HG03460 (cell line): ENCODE results near the gene PFKM.
A peak's percentile ranks its signal among the peaks of the same experiment; 100 is the strongest.

ENCODE experiments used
- ATAC-seq: cut with Tn5 transposase; IDR thresholded peaks from one replicate; pipeline ENCODE4 v1.9.1; 2021; ENCODE audit not compliant: unreplicated experiment

The PFKM gene

DNA sequence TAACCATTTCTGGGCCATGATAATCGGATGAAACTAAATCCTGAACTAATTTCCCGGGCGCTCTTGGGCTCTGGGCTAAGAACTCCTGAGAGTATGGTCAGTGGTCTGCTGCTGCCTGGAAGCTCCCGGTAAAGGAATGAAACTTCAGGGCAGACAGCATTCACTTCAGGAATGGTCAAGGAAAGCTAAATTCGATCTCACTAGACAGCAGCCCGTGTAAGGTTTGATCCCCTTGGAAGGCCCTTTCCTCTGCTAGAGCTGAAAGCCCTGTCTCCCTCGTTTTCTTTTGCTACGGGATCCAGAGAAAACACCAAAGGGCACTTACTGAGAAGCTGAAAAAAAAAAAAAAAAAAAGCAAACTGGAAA, 37.5 kb downstream of the PFKM start:
- no peak for ATAC-seq

DNA sequence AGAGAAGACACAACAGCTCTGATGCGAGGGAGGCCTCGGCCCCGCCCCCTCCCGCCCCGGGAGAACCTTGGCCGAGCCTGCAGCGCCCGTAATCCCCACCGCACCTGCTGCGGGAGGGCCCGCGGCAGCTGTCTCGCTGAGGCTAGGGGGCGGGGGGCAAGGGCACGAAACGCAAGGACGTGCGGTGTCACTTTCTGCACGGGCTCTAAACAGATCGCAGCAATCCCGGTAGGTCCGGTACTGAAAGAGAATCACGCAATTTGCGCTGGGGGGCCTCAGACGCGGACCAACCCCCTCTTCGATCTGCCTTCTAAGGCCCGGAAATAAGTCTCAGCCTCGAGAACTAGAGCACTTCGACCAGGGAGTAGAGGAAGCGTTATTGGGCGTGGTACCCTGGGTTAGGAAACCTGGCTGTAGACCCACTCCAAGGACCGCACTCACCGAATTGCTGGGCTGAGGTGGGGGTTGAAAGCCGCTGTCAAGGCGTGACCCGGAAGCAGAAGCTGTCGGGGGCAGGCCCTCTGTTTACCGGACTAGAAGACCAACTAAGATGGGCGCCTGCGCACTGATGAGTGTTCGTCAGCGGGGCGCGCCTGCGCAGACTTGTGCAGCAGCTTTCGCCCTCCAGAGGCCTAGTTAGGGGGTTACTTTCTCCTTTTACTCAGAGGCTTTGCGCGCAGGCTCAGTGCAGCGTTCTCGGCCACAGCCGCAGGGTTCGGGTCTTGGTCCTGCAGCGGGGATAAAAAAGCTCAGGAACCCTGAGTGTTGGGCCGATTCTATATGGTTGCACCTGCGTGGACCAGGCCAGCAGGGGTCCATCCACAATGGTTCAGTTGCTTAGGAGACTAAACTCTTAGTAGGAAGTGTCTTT, 38.1 kb downstream of the PFKM start, which contains the start of gene ASB8:
Gene ASB8, minus strand, starts transcription at position 498 of the 871 bp plus-strand sequence. CDS start 4,019 bp downstream, outside the sequence.
- ATAC-seq: peak; percentile 90

DNA sequence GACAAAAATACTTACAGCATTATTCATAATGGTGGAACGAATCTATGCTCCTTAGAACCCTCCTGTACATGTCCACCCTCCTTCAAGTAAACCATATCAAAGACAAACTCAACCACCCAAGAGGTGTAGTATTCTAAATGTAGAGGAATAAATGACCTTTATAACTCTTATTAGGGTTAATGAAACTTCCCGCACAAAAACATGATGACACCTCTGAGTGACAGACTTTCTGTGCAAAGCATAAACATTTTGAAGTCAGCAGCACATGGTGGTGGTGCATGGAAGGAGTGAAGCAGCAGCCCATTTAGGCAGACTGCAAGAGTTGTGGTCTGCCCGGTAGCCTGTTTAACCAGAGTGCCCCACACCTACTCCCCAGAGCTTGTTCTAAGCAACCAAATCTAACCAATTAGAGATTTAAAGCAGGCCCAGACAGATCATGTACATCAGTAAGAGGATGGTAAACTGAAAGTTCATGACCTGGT, 38.8 kb downstream of the PFKM start:
- no peak for ATAC-seq

DNA sequence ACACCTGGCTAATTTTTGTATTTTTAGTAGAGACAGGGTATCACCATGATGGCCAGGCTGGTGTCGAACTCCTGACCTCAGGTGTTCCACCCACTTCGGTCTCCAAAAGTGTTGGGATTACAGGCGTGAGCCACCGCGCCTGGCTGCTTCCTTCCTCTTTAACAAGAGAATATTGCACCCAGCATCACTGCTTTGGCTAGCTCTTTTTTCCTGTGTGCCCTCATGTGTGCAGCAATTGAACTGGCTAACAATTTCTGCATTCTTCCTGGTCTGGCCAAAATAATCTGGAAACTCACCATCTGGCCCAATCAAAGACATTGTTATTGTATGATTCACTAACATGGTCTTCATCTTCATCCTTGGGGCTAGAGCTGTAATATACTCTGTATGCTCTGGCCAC, 40.9 kb downstream of the PFKM start:
- no peak for ATAC-seq

DNA sequence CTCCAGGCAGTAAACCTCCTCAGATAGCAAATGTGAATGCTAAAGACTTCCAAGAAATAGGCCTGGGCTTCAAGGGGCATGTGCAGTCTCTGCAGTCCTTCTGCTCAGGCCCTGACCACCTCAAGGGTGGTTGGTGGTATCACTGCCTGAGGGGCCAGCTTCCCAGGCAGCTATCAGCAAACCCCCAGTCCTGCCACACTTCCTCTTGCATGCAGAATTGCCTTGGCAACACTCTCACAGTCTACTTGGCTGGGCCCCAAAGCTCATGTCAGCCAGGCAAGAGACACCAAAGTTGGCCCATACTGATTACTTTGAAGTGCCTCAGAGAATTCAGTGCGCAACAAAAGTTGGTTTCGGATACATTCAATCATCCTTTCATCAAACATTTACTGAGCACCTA, 41.6 kb downstream of the PFKM start:
- no peak for ATAC-seq

DNA sequence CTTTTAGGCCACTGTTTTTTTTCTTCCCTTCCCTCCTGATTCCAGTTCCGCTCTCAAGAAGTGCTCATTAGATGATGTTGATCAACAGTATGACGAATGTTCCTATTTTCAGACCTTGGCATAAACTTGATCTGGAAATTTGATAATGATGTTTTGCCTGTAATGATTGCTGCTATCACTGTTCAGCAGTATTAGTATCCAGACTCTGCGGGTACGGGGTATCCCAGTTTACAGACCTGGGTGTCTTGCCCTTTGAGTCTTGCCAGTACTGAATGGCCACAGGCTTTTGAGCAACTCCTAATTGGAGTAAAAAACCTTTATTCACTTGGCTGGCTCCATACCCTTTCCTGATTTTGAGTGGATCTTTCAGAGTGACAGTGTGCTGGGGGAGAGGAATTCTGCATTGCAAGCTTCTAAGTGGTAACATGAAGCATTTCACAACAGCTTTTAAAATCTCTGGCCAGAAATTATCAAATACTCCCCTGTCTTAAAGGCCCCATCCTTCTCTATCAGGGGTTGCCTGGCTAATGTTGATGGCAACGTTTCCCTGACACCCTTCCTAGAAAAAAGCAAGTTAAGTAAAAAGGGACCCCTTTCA, 44.1 kb downstream of the PFKM start:
- no peak for ATAC-seq

DNA sequence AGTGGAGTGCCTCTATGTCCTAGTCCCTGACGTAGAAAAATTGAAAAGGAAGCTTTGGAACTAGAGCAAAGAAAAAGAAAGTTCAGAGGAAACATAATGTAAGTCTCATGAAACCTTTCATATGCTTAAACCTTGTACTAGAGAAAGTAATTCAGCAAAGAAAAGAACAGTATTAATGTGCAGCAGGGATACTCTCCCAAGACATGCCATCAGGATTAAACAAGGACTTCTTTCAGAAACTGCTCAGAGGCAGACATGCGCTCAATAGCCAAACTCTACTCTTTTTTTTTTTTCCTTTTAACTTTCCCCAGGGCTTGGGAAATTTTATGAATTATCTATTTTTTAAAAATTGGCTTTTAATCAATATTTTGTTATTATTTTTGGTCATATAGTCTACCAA, 45.3 kb downstream of the PFKM start:
- no peak for ATAC-seq

DNA sequence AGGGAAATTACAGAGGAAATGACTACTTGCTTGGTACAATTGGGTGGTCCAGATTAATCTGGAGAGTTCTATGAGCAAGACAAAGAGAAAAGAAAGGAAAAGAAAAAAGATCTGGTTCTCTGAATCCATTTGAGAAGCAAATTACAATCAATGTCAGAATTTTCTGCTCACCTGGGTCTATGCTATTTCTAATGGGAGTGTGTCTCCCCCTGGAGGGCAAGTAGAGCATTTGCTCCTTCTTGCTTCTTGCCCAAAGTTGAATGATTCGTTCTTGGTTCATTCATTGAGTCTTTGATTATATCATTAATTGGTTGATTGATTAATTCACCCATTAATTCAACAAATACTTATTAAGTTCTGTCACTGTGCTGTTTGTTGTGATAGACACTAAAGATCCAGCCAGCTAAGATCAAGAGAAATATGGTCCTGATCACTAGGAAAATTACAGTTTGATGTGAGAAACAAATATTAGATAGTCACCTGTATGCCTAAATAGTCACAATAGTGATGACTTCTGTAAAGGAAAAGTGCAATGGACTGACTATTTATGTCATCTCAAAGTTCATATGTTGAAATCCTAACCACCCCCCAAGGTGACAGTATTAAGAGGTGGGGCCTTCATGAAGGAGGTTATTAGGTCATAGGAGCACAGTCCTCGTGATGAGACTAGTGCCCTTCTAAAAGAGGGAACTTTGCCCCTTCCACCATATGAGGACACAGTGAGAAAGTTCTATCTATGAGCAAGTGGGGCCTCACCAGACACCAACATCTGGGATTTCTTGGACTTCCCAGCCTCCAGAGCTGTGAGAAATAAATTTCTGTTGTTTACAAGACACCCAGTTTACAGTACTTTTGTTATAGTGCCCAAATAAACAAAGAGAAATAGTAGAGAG, 46.2 kb downstream of the PFKM start:
- ATAC-seq: no peak

DNA sequence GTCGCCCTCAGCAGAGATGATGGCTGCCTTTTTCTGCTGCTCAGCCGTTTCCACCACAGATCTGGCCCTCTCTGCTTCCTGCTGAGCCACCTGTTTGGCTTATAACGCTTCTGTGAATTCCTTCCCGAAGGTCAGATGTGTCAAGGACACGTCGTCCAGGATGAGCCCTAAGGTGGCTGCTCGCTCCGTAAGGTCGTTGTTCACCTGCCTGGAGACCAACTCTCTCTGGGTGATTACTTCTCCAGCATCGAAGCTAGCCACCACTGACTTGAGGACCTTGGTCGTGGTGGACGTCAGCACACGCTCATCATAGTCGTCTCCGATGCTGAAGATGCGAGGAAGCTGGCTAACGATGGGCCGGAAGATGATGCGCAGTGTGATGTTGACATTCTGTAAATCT, 49.8 kb downstream of the PFKM start:
- ATAC-seq: no peak

DNA sequence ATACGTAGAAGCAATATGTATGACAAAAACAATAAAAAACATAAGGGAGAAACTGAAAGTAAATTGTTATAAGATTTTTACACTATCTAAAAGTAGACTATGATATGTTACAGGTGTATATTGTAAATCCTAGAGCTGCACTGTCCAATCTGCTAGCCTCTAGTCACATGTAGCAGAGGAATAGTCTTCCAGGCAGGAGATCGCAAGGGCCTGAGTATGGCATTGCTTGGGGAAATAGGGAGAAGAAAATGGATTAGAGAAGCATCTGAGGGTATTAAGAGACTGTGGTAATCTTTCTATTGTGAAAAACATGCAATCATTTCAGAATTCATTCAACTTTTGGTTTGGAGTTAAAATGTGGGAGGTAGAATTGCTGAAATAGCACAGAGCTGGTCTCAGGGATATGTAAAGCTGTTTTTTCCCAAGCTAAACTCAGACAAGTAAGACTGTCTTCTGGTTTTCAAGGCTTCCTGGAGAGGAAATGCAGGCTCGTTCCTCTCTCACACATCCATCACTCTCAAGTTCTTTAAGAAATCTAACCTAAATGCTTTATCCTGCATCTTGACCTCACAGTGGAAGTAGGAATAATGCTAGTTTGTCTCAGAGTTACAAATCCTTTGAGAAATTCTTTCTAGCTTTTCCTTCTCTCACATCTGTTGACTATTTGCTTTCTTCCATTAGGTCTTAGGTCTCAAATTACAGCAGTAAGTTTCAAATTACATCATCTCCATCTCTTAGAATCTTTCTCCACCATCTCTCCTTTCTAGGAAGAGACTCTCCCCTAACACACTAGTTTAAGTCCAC, 56.7 kb downstream of the PFKM start:
- no peak for ATAC-seq

DNA sequence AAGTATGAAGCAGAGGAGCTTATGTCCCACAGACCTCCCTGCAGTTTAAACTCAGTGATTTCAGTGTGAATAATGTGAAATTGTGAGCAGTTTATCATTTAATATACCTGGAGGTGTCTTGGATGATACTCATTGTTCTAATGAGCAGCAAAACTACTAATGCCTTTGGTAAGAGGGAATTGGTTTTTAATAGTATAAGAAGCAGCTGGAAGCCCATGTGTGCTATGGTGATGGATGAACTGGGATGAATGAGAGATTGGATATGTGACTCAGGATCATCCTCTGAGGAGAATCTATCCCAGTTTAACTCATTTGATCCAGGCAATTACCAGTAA, 57.2 kb downstream of the PFKM start:
- no peak for ATAC-seq

DNA sequence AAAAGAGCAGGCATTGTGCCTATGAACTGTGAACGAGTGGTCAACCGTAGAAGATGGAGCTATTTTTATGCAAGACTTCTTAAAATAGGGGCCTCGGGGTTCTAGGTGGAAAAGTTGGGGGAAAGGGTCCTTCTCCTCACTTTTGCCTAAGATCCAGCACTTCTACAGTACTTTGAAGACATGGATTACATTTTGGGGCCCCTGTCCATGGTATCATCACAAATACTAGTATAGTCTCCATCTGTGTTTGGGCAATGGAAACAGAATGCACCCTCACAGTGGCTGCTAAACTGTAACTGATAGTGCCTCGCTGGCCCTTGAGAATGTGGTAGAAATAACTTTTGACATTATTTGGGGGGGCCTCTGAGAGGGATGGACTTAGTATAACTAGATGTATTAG, 58.8 kb downstream of the PFKM start:
- no peak for ATAC-seq

DNA sequence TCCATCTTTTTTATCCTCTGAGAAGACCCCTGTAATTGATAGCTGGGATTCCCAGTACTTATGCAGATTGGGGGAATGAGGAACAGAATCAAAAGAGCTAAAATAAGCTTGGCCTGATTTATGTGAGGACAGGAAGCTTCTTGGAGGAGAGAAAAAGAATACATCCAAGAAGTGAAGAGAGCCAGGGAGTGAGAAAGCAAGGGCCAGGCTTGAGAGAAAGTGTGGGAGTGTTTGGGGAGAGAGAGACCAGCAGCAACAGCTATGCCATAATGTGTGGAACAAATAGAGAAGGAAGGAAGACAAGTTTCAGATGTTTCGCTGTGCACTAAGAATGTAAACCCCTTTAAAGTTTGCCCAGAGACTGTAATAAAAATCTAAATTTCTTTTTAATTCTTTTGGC, 60.3 kb downstream of the PFKM start:
- no peak for ATAC-seq

DNA sequence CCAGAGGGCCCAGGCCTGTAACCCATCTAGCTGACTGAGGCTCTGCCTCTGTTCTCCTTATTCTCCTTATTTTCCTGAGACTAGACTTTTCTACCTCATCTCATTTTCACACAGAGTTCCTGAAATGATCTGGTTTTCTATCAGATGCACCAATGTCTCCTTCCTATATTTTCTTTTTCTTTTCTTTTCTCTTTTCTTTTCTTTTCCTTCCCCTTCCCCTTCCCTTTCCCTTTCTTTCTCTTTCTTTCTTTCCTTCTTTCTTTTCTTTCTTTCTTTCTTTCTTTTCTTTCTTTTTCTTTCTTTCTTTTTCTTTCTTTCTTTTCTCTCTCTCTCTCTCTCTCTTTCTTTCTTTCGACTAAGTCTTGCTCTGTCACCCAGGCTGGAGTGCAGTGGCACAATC, 61.3 kb downstream of the PFKM start:
- ATAC-seq: no peak

DNA sequence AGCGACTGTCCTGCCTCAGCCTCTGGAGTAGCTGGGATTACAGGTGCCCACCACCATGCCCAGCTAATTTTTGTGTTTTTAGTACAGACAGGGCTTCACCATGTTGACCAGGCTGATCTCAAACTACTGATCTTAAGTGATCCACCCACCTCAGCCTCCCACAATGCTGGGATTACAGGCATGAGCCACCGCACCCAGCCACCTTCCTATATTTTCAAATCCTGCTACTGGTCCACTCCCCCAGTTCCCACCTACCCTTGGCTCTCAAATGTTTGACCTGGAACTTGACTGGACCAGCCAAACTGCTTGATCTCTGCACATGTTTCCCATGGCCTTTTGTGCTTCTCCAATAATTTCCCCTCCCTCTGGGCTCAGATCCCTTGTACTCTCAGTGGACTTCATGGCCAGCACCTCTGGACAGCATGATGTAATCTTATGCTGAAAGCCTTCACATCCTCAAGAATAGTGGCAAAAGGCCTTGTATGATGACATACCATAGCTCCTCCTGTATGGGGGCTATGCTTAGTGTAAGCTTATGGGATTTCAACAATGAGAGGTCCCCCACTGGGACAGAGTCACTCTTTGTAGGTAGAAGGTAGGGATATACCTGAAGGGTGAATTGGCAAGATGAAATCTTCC, 61.8 kb downstream of the PFKM start:
- ATAC-seq: no peak

DNA sequence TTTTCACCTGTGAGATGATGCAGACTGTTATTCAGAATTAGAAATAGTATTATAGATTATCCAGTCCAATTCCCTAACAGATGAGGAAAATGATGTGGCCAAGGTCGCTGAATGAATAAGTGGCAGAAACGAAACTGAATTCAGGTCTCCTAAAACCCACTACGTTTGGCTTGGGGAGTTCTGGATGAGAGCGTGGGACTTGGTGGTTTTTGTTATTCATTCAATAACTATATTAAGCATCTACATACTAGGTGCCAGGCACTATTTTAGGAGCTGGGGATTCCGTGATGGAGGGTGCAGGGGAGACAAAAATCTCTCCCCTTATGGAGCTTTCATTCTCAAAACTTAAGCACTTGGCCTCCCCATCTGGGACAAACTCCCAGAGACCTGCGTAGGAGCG, 63.5 kb downstream of the PFKM start:
- ATAC-seq: no peak

DNA sequence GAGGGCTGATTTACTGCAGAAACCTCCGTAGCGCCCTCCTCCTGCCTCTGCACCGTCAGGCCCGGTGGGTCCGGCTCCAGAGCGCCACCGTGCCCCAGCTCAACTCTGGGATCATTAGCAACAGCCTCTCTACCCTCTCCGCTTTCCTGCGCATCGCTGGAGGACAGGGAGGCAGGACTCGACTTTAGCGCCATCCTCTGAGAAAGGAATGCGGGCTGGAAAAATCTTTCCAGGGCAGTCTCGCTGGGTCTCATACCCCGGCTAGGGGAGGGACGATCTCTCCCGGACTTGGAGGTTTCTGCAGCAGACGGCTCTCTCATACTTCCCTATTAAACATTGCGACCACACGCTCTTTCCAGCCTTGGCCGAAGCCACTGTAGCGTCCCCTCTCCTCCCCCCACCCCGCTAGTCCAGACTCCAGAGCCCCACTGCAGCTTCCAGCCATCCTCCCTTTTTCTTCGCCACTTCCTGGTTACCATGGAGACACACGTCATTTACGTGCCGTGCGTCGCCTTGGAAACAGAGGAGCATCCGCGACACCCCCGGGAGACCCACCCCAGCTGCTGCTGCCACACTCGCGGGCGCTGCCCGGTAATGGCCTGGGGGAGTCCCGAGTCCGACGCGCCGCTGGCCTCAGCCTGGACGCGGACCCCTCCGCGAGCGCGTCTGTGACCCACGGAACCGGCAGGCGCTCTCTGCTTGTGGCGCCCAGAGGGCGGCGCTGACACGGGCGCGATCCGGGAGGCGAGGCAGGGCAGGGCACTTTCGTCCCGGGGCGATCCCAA, 64.1 kb downstream of the PFKM start, which contains the start of gene CCDC184:
Gene CCDC184, plus strand, starts transcription at position 554 of the 785 bp plus-strand sequence. CDS start 479 bp downstream, outside the sequence.
- ATAC-seq: peak; percentile 73

DNA sequence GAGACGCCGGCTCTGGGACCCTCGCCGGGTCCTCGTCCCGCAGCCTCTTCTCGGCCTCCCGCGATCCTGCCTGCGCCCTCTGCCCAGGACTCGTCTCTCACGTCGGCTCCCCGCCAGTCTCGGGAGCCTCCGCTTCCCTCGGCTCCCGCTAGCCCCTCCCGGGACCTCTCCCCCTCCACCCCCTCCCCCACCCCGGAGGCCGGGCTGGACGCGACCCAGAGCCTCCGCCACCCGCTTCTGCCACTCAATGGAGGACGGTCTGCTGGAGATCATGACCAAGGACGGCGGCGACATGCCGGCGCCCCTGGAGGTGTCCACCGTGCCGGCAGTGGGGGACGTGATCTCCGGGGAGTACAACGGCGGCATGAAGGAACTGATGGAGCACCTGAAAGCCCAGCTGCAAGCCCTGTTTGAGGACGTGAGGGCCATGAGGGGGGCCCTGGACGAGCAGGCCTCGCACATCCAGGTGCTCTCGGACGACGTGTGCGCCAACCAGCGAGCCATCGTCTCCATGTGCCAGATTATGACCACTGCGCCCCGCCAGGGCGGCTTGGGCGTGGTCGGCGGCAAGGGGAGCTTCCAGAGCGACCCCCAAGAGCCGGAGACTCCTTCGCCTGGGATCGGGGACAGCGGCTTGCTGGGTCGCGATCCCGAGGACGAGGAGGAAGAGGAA, 64.8 kb downstream of the PFKM start:
- no peak for ATAC-seq

DNA sequence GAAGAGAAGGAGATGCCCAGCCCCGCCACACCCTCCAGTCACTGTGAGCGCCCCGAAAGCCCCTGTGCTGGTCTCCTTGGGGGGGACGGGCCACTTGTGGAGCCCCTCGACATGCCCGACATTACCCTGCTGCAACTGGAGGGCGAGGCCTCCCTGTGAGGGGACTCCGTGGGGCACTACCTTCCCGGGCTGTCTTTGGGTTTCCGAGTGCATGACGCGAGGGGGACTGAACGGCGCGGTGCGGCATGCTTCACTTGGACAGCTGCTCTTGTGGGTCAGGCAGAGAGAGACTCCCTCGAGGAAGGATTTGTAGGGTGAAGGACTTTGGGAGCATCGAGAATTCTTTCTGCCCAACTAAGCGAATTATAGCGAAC, 65.4 kb downstream of the PFKM start:
- no peak for ATAC-seq
